GM21367 (cell line): ENCODE measurements around the gene SORBS2.

Experiments used
- ATAC-seq: cut with Tn5 transposase; IDR thresholded peaks from one replicate; pipeline ENCODE4 v1.9.1; 2021; ENCODE audit not compliant: unreplicated experiment

Gene SORBS2

GRCh38 chr4:185775792-185776555 lies 36.0 kb downstream of the SORBS2 start:
- no peak for ATAC-seq

GRCh38 chr4:185774845-185775680 lies 36.9 kb downstream of the SORBS2 start:
- ATAC-seq = no peak

- no peak for ATAC-seq
These were observed 37.8 kb downstream of the SORBS2 start for GRCh38 chr4:185774131-185774653.

GRCh38 chr4:185773419-185773818 lies 38.6 kb downstream of the SORBS2 start:
- no peak for ATAC-seq

GRCh38 chr4:185772391-185773093 lies 39.5 kb downstream of the SORBS2 start:
- no peak for ATAC-seq

GRCh38 chr4:185771711-185772390 lies 40.1 kb downstream of the SORBS2 start:
- no peak for ATAC-seq

- no peak for ATAC-seq
These were observed 44.5 kb downstream of the SORBS2 start for GRCh38 chr4:185767528-185767927.

- no peak for ATAC-seq
These were observed 47.1 kb downstream of the SORBS2 start for GRCh38 chr4:185764876-185765275.

GRCh38 chr4:185761352-185762235 lies 50.4 kb downstream of the SORBS2 start:
- no peak for ATAC-seq

GRCh38 chr4:185758807-185759206 lies 53.2 kb downstream of the SORBS2 start:
- ATAC-seq = no peak

GRCh38 chr4:185755451-185755850 lies 56.5 kb downstream of the SORBS2 start:
- ATAC-seq = no peak

- ATAC-seq = no peak
These were observed 57.0 kb downstream of the SORBS2 start for GRCh38 chr4:185754961-185755360.

- ATAC-seq = no peak
These were observed 59.1 kb downstream of the SORBS2 start for GRCh38 chr4:185752872-185753271.

GRCh38 chr4:185749858-185750257 lies 62.1 kb downstream of the SORBS2 start:
- no peak for ATAC-seq

GRCh38 chr4:185748901-185749390 lies 63.0 kb downstream of the SORBS2 start:
- ATAC-seq = no peak

GRCh38 chr4:185745891-185746290 lies 66.1 kb downstream of the SORBS2 start:
- ATAC-seq = no peak

GRCh38 chr4:185744946-185745345 lies 67.0 kb downstream of the SORBS2 start:
- ATAC-seq = no peak

- no peak for ATAC-seq
These were observed 67.5 kb downstream of the SORBS2 start for GRCh38 chr4:185744488-185744862.

- no peak for ATAC-seq
These were observed 68.1 kb downstream of the SORBS2 start for GRCh38 chr4:185743722-185744487.
